CD14-positive monocyte (primary cell): ENCODE data around the gene KCNN4. TPM values are rescaled to one million over a fixed set of nuclear protein-coding genes. Genes with fewer than 3 reads are reported as not detected.

Experiments
- DNase-seq, 3 donors: peaks; one replicate each; pipeline ENCODE4 v3.0.0-alpha.2; 2011 to 2022
- H2AFZ ChIP-seq: 2 replicates; pipeline ENCODE4 v1.6.0; 2012; ENCODE audit warnings: mild to moderate bottlenecking, low read depth, low read length, inconsistent platforms; ENCODE audit not compliant: insufficient read depth, poor library complexity, severe bottlenecking
- H3K27ac ChIP-seq, 2 donors: 1 replicate in 1 of 2; 2 replicates in 1 of 2; pipeline ENCODE4 v1.5.1; 2012 to 2013; ENCODE audit warnings: low read length in 2 of 2, control low read depth in 1 of 2, inconsistent platforms in 1 of 2, low read depth in 1 of 2, mild to moderate bottlenecking in 1 of 2
- H3K27me3 ChIP-seq, 2 donors: one replicate each; pipeline versions ENCODE4 v1.6.0 to v1.6.1; 2011 to 2013; ENCODE audit warnings: low read length in 2 of 2; ENCODE audit not compliant: control insufficient read depth in 2 of 2, insufficient read depth in 2 of 2
- H3K36me3 ChIP-seq, 2 donors: replicated peaks in 1 of 2; 1 replicate in 1 of 2; 2 replicates in 1 of 2; pipeline versions ENCODE4 v1.5.1 to v1.6.1; 2012 to 2013; ENCODE audit warnings: low read length in 2 of 2, control low read depth in 1 of 2, inconsistent platforms in 1 of 2, mild to moderate bottlenecking in 1 of 2; ENCODE audit not compliant: insufficient read depth in 2 of 2, control insufficient read depth in 1 of 2
- H3K4me1 ChIP-seq, 2 donors: 1 replicate in 1 of 2; 2 replicates in 1 of 2; pipeline versions ENCODE4 v1.5.1 to v1.6.1; 2012 to 2013; ENCODE audit warnings: low read length in 2 of 2, control low read depth in 1 of 2, inconsistent platforms in 1 of 2, mild to moderate bottlenecking in 1 of 2, moderate library complexity in 1 of 2; ENCODE audit not compliant: insufficient read depth in 2 of 2, control insufficient read depth in 1 of 2
- H3K4me2 ChIP-seq: replicated peaks from 2 replicates; pipeline ENCODE3; 2012; ENCODE audit warnings: low read length, moderate library complexity, mild to moderate bottlenecking; ENCODE audit not compliant: poor library complexity, severe bottlenecking; ENCODE audit errors: extremely low read depth
- H3K4me3 ChIP-seq, 3 experiments: fragments of 200-600 bp in 1 of 3; sonication (generic) in 1 of 3; replicated peaks in 1 of 3; 1 replicate in 2 of 3; 2 replicates in 1 of 3; pipeline ENCODE4 v1.5.1; 2011 to 2013; ENCODE audit warnings: low read length in 3 of 3, mild to moderate bottlenecking in 3 of 3, control low read depth in 2 of 3, low read depth in 2 of 3, inconsistent platforms in 1 of 3, moderate library complexity in 1 of 3
- H3K79me2 ChIP-seq: 2 replicates; pipeline ENCODE4 v1.6.0; 2012; ENCODE audit warnings: mild to moderate bottlenecking, control low read depth, inconsistent platforms, low read length, moderate library complexity; ENCODE audit not compliant: insufficient read depth
- H3K9ac ChIP-seq: 2 replicates; pipeline ENCODE4 v1.6.0; 2017; ENCODE audit warnings: low read length, mild to moderate bottlenecking; ENCODE audit not compliant: insufficient read depth, poor library complexity, severe bottlenecking
- H3K9me3 ChIP-seq, 2 donors: replicated peaks in 1 of 2; 1 replicate in 1 of 2; 2 replicates in 1 of 2; pipeline versions ENCODE4 v1.5.1 to v1.6.1; 2012 to 2013; ENCODE audit warnings: low read length in 2 of 2, control low read depth in 1 of 2; ENCODE audit not compliant: control insufficient read depth in 1 of 2, insufficient read depth in 1 of 2
- H4K20me1 ChIP-seq: 2 replicates; pipeline ENCODE4 v1.6.0; 2012; ENCODE audit warnings: mild to moderate bottlenecking, low read length, control low read depth, moderate library complexity; ENCODE audit not compliant: insufficient read depth
- H3K27ac Mint-ChIP-seq, 7 donors: one replicate each; pipeline ENCODE4 v1.8.0; 2020; ENCODE audit warnings: mild to moderate bottlenecking in 7 of 7, mixed read lengths in 7 of 7, moderate library complexity in 6 of 7, inconsistent platforms in 2 of 7
- H3K27me3 Mint-ChIP-seq, 3 donors: one replicate each; pipeline ENCODE4 v1.8.0; 2021 to 2022; ENCODE audit warnings: low read depth in 3 of 3, mild to moderate bottlenecking in 3 of 3, mixed read lengths in 3 of 3, moderate library complexity in 3 of 3, inconsistent platforms in 1 of 3
- H3K36me3 Mint-ChIP-seq, 2 donors: one replicate each; pipeline ENCODE4 v1.8.0; 2020; ENCODE audit warnings: mixed read lengths in 2 of 2, inconsistent platforms in 1 of 2, mild to moderate bottlenecking in 1 of 2
- H3K4me1 Mint-ChIP-seq: one replicate; pipeline ENCODE4 v1.8.0; 2020; ENCODE audit warnings: mild to moderate bottlenecking, mixed read lengths
- H3K4me3 Mint-ChIP-seq, 2 donors: one replicate each; pipeline ENCODE4 v1.8.0; 2020; ENCODE audit warnings: mild to moderate bottlenecking in 2 of 2, mixed read lengths in 2 of 2, moderate library complexity in 1 of 2
- H3K9me3 Mint-ChIP-seq, 7 donors: one replicate each; pipeline ENCODE4 v1.8.0; 2020 to 2022; ENCODE audit warnings: mixed read lengths in 7 of 7, mild to moderate bottlenecking in 6 of 7, moderate library complexity in 6 of 7, inconsistent platforms in 2 of 7
- CTCF ChIP-seq: fragments of 200-600 bp; IDR thresholded peaks from one replicate; pipeline ENCODE4 v1.8.0; 2022; ENCODE audit warnings: antibody characterized with exemption, mild to moderate bottlenecking
- WGBS: methylation state at CpG from one replicate; pipeline ENCODE4 v1.1.5; 2013; ENCODE audit warnings: missing lambda C conversion rate; ENCODE audit not compliant: insufficient coverage; 5-methylcytosine and 5-hydroxymethylcytosine counted together
- intact Hi-C, 2 donors: fragments of 100-400 bp; cut with micrococcal nuclease; formaldehyde crosslinking; loops; one replicate each; pipeline versions ENCODE4 v1.15.0 to v1.15.1; 2023
- polyA plus RNA-seq, 3 donors: library from polyadenylated mRNA; depleted of rRNA in 1 of 3; unstranded in 2 of 3; stranded (reverse) in 1 of 3; fragments of 300-500 nt in 2 of 3; fragments of >200 nt in 1 of 3; fragmentation: Illumina TruSeq in 2 of 3; gene quantifications; 1 replicate in 2 of 3; 2 replicates in 1 of 3; pipeline ENCODE4 v1.2.3, GENCODE V29; 2012 to 2021

Gene KCNN4
- polyA plus RNA-seq, 3 donors: 12.9 to 70.4 (median 17.1) TPM

DNA sequence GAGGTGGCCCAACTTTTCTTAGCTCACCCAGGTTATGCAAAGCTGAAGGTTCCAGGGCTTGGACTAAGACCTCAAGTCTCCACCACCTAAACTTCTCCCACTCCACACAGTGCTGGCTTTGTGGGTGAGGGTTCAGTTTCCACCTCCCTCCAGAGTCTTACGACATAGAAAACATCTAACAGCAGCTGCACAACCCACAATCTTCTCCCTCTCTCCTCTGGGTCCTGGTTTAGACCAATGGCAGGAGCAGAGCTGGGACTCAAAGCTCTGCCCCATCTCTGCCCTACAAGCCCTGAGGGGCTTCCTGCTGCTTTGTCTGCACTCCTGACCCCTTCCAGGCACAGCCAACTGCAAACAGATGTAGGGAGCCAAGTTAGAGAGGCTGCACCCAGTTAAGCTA lies 48.9 kb downstream of the KCNN4 start:
- peaks cover 0 to 2% (median 2%) of the 10 kb centered on the region in 3 donors for H3K27me3 Mint-ChIP-seq
- WGBS: 0% methylated on average over 1 of the region's 1 CpG
- Histone ChIP-seq H3K27me3 (no peaks in the 10 kb centered on the region), H3K4me1 (peaks cover 35 to 39% of the 10 kb centered on the region in 2 donors), H2AFZ (no peak overlapping the region), H4K20me1 (no peaks in the 10 kb centered on the region), H3K27ac (peak overlapping the region; percentile 70 to 81), H3K9ac (peak overlapping the region; percentile 23), H3K4me2 (peak overlapping the region; percentile 52), H3K9me3 (no peaks in the 10 kb centered on the region), H3K79me2 (no peaks in the 10 kb centered on the region), H3K36me3 (peaks cover 65 to 92% of the 10 kb centered on the region in 2 donors), H3K4me3 (peak overlapping the region in 1 of 3 experiments; percentile 55)
- intact Hi-C loops: no loop called here
- peak overlapping the region; percentile 73 to 92 (median 88) for H3K27ac Mint-ChIP-seq
- H3K4me3 Mint-ChIP-seq: peak overlapping the region; percentile 48 to 72
- H3K36me3 Mint-ChIP-seq: peaks cover 85 to 91% of the 10 kb centered on the region in 2 donors
- TF ChIP-seq CTCF: no peak
- H3K4me1 Mint-ChIP-seq: peaks cover 41% of the 10 kb centered on the region
- DNase-seq: no peak
- peaks cover 0 to 3% (median 0%) of the 10 kb centered on the region in 7 donors for H3K9me3 Mint-ChIP-seq

DNA sequence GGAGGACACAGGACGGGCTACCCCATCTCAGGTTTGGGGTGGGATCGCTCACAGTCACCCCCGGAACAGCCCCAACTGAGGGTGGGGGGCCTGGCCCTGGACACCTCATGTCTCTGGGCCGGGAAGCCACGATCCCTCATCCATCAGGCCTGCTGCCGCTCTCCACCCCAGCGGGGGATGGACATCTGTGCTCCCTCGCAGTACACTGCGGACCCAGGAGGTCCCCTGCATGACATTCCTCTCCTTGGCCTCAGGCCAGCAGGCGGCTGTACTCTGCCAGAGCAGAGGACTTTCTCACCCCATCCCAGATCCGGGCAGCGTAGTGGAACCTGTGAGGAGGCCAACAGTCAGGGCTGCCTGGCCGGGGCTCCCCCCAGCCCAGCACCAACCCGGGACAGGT lies 49.4 kb downstream of the KCNN4 start:
- peak overlapping the region in 6 of 7 donors; percentile 40 to 88 (median 60) for H3K27ac Mint-ChIP-seq

More for the DNA sequence above, 49.4 kb downstream of the KCNN4 start:
- H3K9me3 Mint-ChIP-seq: peaks cover 0 to 3% (median 0%) of the 10 kb centered on the region in 7 donors
- 96% methylated on average over 14 of the region's 14 CpGs for WGBS
- H3K4me2 ChIP-seq: peak overlapping the region; percentile 52
- H3K36me3 Mint-ChIP-seq: peaks cover 80 to 86% of the 10 kb centered on the region in 2 donors
- peak overlapping the region; percentile 70 to 81 for H3K27ac ChIP-seq
- no peaks in the 10 kb centered on the region for H3K79me2 ChIP-seq
- intact Hi-C loops: no loop called here
- H3K4me3 ChIP-seq: no peak overlapping the region
- peaks cover 40 to 44% of the 10 kb centered on the region in 2 donors for H3K4me1 ChIP-seq
- H3K27me3 ChIP-seq: no peaks in the 10 kb centered on the region
- H3K4me1 Mint-ChIP-seq: peaks cover 45% of the 10 kb centered on the region
- peaks cover 0 to 2% (median 2%) of the 10 kb centered on the region in 3 donors for H3K27me3 Mint-ChIP-seq
- H2AFZ ChIP-seq: no peak overlapping the region
- no peak for TF ChIP-seq CTCF
- no peak for DNase-seq
- no peaks in the 10 kb centered on the region for H4K20me1 ChIP-seq
- H3K4me3 Mint-ChIP-seq: no peak overlapping the region
- no peaks in the 10 kb centered on the region for H3K9me3 ChIP-seq
- peaks cover 60 to 87% of the 10 kb centered on the region in 2 donors for H3K36me3 ChIP-seq
- no peak overlapping the region for H3K9ac ChIP-seq
